ENCODE measurements around the gene ANKRD44.

The ANKRD44 gene

GRCh38 chr2:197207598-197207997 is 103.0 kb downstream of the ANKRD44 start:
- no peak for DNase-seq (ENCODE audit: low read depth)

DNA sequence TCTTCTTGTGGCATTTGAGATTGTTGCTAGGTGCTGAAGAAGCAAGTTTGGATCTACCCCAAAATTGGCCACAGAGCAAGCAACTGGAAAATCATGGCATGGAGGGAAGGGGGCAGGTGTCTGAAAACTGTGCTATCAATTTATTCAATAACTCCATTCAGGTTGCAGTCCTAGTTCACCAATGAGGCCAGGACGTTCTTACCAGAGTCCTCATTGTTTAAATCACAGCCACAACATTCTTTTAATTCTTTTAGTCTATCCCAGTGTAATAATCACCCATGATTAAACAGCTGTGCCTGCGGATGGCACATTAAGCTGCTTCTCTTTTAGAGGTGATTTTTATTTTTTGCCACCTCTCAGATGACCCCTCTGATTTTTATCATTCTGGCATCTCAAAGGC is 103.5 kb downstream of the ANKRD44 start:
- DNase-seq (ENCODE audit: low read depth) = no peak

DNA sequence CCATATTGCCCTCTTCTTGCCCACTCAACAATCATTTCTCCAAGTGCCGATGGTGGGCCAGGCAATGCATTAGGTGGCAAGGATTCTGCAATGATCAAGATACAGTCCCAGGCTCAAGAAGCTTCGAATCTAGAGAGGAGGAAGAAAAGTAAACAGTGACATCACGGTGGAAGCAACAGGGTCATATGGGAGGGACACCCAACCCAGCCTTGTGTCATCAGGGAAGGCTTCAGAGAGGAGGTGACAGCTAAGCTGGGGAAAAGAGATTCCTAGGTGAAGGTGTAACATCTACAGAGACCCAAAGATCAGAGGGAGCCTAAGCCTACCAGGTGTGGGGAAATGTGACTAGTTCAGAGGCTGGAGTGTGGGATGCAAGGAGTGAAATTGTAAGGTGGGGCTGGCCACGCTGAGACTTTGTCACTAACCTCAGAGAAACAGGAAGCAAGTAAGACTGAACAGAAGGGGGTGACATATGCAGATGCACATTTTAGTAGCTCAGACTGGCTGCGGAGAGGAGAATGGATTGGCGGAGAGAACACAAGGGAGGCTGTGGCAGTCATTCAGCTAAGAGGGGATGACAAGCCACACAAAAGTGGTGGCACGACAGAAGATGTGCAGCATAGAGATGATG is 104.9 kb downstream of the ANKRD44 start:
- DNase-seq (ENCODE audit: low read depth) = no peak

- DNase-seq (ENCODE audit: low read depth) = peak; percentile 12
Measured at GRCh38 chr2:197204519-197205250, 105.9 kb downstream of the ANKRD44 start.

GRCh38 chr2:197201874-197202273 is 108.7 kb downstream of the ANKRD44 start:
- no peak for DNase-seq (ENCODE audit: low read depth)

DNA sequence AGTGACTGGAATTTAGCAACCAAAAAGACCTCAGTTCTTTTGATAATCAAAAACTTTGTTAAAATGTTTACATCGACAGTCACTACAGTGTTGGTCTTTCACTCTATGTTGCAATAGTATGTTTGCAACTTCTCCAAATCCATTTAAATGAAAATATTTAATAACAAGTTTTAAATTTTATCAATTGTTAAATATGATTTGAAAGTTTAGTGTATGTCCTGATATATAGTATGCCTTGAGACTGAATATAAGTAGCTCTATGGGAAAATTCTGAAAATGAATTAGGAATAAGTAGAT is 109.9 kb downstream of the ANKRD44 start:
- DNase-seq (ENCODE audit: low read depth) = no peak

DNA sequence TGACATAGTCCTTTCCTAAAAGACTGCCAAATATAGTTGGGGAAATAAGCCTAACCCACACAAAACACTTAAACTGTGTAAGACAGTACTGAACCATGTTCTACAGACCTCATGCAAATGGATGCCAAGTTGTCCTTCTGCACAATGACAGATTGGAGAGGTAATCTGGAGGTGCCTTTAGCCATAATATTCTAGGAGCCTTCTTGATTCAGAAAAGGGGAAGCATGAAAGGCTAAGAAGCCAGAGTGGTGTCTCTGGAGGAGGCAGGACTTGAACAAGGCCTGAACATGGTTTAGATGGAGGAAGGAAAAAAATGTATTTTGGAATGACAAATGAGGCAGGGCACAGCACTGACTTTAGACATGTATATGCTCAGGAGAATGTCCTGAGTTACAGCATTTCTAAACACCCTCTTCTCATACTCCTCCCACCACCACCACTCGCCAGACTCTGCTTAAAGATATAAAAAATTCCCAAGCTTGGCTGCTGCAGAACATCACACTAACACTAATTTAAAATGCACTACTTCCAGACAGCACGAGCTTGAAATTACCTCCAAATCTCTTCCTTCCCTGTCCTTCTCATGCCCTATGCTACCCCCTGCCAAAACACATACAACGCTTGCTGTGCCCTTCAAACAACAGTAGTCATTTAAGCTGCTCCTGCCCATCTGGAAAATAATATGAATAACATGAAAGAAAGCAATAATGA is 110.4 kb downstream of the ANKRD44 start:
- no peak for DNase-seq (ENCODE audit: low read depth)

- DNase-seq (ENCODE audit: low read depth) = no peak
Measured at GRCh38 chr2:197198890-197199289, 111.7 kb downstream of the ANKRD44 start.

DNA sequence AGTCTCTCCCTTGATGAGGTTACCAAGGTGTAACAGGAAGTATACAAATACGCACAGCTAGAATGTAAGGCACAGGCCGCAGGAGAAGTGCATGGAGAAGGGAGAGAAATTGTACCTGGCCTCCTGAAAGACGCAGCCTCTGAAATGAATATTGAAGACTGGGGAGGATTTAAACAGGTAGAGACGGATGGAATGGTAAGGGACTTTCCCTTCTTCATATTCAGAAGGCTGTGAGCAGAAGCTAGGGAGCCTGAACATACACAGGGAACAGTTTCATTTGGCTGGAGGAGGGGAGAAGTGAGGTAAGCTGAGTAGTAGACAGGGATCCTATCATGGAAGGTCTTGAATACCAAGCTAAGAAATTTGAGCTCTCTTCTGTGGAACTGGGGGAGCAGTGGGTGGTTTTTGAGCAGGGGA is 112.7 kb downstream of the ANKRD44 start:
- DNase-seq (ENCODE audit: low read depth) = no peak

DNA sequence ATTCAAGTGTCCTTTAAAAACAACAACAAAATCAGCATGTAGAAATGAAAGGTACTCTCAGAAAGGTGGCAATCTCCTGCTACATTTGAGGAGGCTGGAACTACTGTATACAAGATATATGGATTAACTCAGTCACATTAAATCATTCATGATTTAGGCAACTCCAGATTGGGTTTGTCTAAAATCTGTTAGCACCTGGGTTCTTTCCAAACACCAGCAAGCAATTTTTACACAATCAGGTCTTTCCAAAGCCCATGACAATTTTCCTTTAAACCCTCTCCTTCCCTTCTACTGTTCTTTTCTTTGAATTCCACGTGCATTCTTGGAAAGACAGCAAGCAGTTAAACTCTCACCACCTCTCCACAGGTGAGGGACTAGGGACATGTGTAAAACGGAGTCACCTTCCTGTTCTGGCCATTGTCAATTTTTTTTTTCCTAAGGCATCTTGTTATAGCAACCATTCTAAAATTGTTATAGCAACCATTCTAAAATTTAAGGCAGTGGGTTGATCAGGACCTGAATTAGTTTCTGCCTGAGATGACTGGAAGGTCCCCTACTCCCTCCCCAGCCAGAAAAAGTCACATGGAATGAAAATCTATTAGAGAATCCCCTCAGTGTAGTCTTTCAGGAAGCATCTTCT is 113.9 kb downstream of the ANKRD44 start:
- no peak for DNase-seq (ENCODE audit: low read depth)

DNA sequence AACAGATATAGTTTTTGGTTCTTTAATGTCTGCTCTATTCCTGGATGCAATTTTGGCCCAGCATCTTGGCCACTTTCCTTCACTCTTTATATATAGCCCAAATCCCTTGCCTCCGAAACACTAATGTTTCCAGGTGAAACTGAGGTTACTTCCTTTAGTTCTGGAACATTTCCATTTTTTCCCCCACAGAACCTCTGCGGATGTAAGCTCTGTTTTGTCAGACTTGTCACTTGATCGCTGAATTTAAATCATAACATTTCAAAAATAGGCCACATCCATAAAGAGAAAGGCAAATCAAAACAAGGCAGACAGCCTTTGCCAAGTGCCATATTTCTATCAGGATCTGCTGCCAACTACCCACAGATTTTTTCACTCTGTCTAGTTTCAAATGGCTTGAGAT is 115.1 kb downstream of the ANKRD44 start:
- DNase-seq (ENCODE audit: low read depth) = no peak

- no peak for DNase-seq (ENCODE audit: low read depth)
Measured at GRCh38 chr2:197191940-197192322, 118.6 kb downstream of the ANKRD44 start.

DNA sequence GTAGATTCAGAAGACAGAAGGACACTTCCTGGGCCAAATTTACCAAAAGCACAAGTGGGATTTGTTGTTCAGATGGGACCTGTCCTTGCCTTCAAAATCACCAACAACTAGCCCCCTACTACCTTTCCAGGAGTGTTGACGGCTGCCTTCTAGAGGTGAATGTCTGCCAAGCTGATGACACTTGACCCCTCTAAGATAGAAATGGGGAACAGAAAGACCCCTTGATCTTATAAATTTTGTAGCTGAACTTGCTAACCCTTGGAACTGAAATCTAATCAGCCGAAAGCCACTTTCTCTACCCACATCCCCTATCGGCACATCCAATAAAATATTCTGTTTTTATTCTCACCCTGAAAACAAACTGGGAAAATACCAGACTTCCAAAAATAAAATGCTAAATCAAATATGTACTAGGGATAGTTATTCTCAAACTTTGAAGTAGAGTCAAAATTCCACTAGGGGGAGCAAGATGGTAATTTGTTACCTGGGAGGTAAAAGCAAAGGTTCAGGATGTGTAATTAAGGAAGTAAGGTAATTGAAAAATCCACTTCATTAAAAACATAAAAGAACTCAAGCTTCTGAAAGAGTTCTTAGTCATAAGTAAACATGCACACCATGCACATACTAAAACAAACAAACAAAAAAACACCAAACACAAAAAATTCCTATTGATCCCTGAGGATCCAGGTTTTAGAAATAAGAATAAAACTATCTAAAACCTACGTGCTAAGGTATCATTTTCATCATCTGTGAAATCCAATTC is 119.2 kb downstream of the ANKRD44 start:
- no peak for DNase-seq (ENCODE audit: low read depth)

- DNase-seq (ENCODE audit: low read depth) = no peak
Measured at GRCh38 chr2:197190100-197190432, 120.5 kb downstream of the ANKRD44 start.

DNA sequence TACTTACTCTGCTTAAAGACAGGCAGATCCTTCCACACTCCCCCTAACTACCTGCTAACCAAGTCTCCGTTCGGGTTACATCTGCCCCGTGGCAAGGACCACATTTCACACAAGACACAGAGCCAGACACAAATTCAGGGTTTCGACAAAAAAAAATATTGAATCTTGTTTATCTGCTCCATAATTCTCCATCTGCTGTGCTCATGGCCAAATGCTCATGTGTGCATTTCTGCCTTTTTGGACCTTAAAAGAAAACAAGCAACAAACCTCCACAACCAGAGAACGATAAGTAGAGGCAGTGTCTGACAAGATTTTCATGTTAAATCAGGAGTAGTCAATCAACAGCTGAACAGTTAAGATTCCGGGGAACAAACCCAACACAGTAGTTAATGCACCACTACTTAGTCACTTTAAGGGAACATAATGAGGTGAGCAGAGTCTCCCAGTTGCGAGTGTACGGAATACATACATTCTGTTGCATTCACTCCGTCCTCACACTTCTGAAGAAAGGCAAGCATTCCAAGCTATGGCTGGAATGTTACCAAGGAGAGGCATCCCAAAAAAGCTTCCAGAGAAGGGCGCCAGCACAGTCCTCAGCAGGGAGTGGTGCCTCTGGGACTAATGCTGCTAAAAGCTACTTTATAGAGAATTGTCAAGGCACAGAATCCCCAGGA is 121.0 kb downstream of the ANKRD44 start:
- no peak for DNase-seq (ENCODE audit: low read depth)

DNA sequence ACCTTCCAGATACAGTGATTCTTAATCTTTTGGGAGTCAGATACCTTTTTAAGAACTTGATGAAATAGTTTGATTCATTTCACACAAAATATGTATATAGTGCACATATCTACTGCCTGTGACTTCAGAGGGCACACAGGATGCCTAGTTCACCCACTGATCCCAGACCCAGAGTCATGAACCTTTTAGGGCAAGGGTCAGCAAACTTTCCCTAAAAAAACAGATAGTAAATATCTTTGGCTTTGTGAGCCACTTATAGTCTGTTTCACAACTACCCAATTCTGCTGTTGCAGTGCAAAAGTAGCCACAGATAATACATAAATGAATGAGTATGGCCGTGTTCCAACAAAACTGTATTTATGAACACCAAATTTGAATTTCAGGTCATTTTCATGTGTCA is 124.9 kb downstream of the ANKRD44 start:
- no peak for DNase-seq (ENCODE audit: low read depth)

DNA sequence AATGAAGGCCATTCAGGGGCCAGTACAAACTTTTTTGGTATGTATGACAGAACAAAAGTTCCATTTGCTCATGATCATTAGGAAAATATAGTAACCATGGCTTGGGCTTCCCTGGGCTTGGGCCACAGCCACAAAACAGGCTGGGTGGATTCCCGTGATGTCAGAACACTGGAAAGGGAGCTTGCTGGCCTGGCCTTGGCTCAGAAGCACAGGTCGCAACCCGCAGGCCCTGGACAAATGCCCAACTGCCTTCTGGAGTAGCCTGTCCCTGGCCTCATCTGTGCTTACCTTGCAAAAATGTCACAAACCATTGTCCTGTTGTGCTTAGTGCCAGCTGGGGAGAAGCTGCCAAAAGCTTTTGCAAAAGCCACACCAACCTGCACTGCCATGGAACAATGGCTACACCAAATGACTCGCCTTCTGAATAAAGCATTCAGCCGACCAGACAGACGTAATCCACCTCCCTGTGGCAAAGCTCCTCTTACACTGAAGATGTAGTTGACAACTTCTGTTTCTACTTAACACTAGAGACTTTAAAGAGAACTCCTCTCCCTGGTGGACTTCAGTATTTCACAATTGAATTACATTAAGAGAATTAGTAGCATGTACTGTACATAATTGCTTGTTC is 125.5 kb downstream of the ANKRD44 start:
- DNase-seq (ENCODE audit: low read depth) = no peak

DNA sequence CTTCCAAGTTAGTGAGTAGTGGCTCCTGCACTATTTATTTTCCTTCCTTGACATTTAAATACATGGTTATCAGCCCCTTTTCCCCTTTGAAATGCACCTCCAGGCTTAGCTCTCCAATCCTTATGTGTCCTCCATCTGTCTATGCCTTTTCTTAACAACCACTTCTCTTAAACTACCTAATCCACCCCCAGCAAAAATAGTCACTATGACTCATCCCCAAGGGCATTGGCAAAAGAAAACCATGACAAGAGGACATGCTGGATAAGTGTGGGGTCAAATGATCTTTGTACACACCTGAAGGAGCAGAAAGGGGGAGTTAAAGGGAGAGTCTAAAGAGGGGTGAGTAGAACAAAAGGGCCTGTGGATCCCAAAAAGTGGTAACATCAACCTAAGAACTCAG is 127.2 kb downstream of the ANKRD44 start:
- DNase-seq (ENCODE audit: low read depth) = no peak

DNA sequence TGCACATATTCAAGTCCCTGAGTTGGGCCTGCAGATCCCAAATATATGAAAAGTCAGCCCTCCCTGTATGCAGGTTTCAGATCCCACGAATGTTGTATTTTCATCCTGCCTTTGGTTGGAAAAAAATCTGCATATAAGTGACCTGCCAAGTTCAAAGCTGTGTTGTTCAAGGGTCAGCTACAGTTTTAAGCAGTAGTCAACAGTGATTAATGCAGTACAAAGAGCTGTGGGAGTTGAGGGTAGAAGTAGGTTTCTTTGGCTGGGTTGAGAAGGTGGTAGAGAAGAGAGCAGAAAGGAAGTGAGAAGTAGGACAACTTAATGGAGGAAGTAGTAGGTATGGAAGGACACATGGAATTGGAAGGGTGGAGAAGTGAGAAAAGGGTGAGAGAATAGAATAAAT is 127.9 kb downstream of the ANKRD44 start:
- no peak for DNase-seq (ENCODE audit: low read depth)

GRCh38 chr2:197181491-197181890 is 129.1 kb downstream of the ANKRD44 start:
- no peak for DNase-seq (ENCODE audit: low read depth)

DNA sequence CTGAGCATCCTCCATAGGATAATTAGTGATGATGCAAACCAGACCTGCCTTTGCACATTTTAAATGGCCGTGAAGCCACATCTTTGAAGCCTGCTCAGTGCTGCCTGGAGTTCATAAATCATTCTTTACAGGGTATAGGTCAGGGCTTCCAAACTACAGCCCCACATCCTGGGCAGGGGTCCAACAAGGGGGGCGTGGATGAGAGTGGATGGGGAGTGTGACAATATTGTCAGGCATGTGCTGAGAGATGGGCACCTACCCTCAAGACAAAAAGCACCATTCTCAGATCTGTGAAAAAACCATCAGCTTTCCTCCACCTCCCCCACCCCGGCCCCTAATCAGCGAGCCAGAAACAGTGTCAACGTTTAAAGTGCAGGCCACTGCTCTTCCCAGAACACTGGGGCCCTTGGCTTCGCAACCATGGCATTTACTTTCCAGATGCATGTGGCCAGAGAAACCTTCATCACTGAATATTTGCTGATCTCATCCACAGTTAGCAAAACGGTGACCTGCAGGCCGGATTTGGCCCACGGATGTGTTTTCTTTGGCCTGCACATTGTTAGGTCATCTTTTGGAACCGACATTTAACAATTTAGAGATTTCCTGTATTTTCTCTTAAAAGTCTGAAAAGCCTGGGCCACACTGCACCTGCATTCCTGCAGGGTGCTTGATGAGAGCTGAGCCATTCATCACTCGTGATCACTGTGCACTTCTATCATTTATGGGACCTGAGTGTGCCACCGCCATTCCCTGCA is 130.7 kb downstream of the ANKRD44 start:
- peak; percentile 49 for DNase-seq (ENCODE audit: low read depth)

All from fibroblast of the conjunctiva (primary cell).